HCT116 (cell line): ENCODE results near the gene TMOD1.
"Not testable (repeated sequence)": the region's sequence is repeated elsewhere in the genome, so short reads cannot be mapped to it uniquely, and the experiment has no call there.

Source experiments
- CEBPB ChIP-seq: IDR thresholded peaks from 2 replicates; pipeline ENCODE4 v1.6.1; 2012; ENCODE audit warnings: low read depth
- CTCF ChIP-seq, 3 experiments: fragments of 200-600 bp in 1 of 3; sonication (generic) in 1 of 3; IDR thresholded peaks in 2 of 3; conservative IDR thresholded peaks in 1 of 3; 2 replicates each; pipeline ENCODE4 v1.5.1; 2012 to 2017; ENCODE audit warnings: low read depth in 2 of 3, low read length in 2 of 3, antibody characterized with exemption in 1 of 3, borderline replicate concordance in 1 of 3, control low read depth in 1 of 3, mild to moderate bottlenecking in 1 of 3, mixed read lengths in 1 of 3, mixed run types in 1 of 3, moderate library complexity in 1 of 3; ENCODE audit not compliant: insufficient read depth in 1 of 3
- JUND ChIP-seq: IDR thresholded peaks from 2 replicates; pipeline ENCODE4 v1.6.1; 2012
- POLR2A ChIP-seq: IDR thresholded peaks from 2 replicates; pipeline ENCODE4 v1.7.0; 2011; ENCODE audit warnings: borderline replicate concordance; ENCODE audit not compliant: insufficient read depth, insufficient read length; ENCODE audit errors: extremely low read depth
- POLR2AphosphoS5 ChIP-seq: IDR thresholded peaks from 2 replicates; pipeline ENCODE4 v1.6.1; 2011; ENCODE audit warnings: mild to moderate bottlenecking, low read depth, low read length, moderate library complexity
- ZBTB33 ChIP-seq: IDR thresholded peaks from 2 replicates; pipeline ENCODE4 v1.6.1; 2011; ENCODE audit warnings: mild to moderate bottlenecking, low read length, moderate library complexity; ENCODE audit not compliant: insufficient replicate concordance; ENCODE audit errors: extremely low read depth
- ZNF274 ChIP-seq: fragments of 200-500 bp; sonication (Bioruptor generic); IDR thresholded peaks from 2 replicates; pipeline ENCODE4 v1.6.1; 2014; ENCODE audit warnings: mild to moderate bottlenecking, low read depth, low read length, inconsistent platforms

- TF ChIP-seq POLR2AphosphoS5; CTCF (IDR thresholded peaks at IDR 0.05 in 2 of 3, conservative IDR thresholded peaks at IDR 0.05 in 1 of 3; ENCODE audit: borderline replicate concordance in 1 of 3, insufficient read depth in 1 of 3, low read depth in 2 of 3, low read length in 2 of 3); CEBPB; ZNF274; JUND; ZBTB33; POLR2A: not testable (repeated sequence)
These were observed 3.7 kb upstream of the TMOD1 start for GRCh38 chr9:97497558-97498375.
